IgD-negative memory B cell (primary cell): ENCODE data around the gene NDUFA11. TPM values are rescaled to one million over a fixed set of nuclear protein-coding genes. Genes with fewer than 3 reads are reported as not detected.

Experiments
- H3K27ac Mint-ChIP-seq, 3 donors: one replicate each; pipeline ENCODE4 v1.8.0; 2020 to 2022; ENCODE audit warnings: mild to moderate bottlenecking in 3 of 3, mixed read lengths in 3 of 3, moderate library complexity in 1 of 3
- H3K27me3 Mint-ChIP-seq: one replicate; pipeline ENCODE4 v1.8.0; 2021; ENCODE audit warnings: mixed read lengths
- H3K36me3 Mint-ChIP-seq: one replicate; pipeline ENCODE4 v1.8.0; 2020; ENCODE audit warnings: mild to moderate bottlenecking, mixed read lengths
- H3K4me1 Mint-ChIP-seq, 3 donors: one replicate each; pipeline ENCODE4 v1.8.0; 2020 to 2022; ENCODE audit warnings: mixed read lengths in 3 of 3, mild to moderate bottlenecking in 1 of 3
- H3K4me3 Mint-ChIP-seq, 4 donors: one replicate each; pipeline ENCODE4 v1.8.0; 2020 to 2022; ENCODE audit warnings: mild to moderate bottlenecking in 4 of 4, mixed read lengths in 4 of 4, moderate library complexity in 3 of 4
- H3K9me3 Mint-ChIP-seq, 3 donors: one replicate each; pipeline ENCODE4 v1.8.0; 2020 to 2021; ENCODE audit warnings: mixed read lengths in 3 of 3, mild to moderate bottlenecking in 1 of 3
- polyA plus RNA-seq: library from polyadenylated mRNA; unstranded; fragments of 300-500 nt; fragmentation: Illumina TruSeq; gene quantifications from one replicate; pipeline ENCODE4 v1.2.3, GENCODE V29; 2021

The NDUFA11 gene
- polyA plus RNA-seq, 1 donor from 2014 or later: 371 TPM

- Mint-ChIP-seq H3K4me1 (peaks cover 0 to 2% (median 0%) of the 10 kb centered on the region in 3 donors), H3K36me3 (peaks cover 3% of the 10 kb centered on the region), H3K9me3 (no peaks in the 10 kb centered on the region), H3K4me3 (no peak overlapping the region), H3K27ac (no peak overlapping the region), H3K27me3 (no peaks in the 10 kb centered on the region)
Observed at GRCh38 chr19:5922161-5922545, 18.6 kb upstream of the NDUFA11 start.

DNA sequence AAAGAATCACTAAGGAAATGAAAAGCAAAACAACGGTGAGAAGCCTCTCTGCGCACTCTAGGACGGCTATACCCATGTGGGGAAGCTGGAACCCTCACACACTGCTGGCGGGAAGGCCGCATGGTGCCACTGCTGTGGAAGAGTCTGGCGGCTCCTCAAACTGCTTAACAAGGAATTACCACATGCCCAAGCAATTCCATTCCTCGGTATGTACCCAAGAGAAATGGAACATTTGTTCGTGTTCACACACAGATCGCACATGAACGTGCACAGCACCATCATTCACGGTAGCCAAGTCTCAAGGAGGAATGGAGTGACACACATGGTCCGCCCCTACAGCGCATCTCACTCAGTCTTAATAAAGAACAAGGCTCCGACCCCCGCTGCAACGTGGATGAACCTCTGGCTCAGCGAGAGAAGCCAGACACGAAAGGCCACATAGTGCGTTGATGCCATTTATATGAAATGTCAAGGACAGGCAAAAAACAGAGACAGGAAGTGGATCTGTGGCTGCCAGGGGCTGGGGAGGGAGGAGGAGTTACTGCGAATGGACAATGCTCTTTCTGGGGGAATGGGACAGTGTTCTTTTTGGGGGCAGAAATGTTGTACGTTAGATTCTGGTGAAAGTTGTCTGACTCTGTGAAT is 18.0 kb upstream of the NDUFA11 start:
- no peaks in the 10 kb centered on the region for H3K9me3 Mint-ChIP-seq
- peaks cover 3% of the 10 kb centered on the region for H3K36me3 Mint-ChIP-seq
- peaks cover 0 to 2% (median 0%) of the 10 kb centered on the region in 3 donors for H3K4me1 Mint-ChIP-seq
- no peak overlapping the region for H3K27ac Mint-ChIP-seq
- no peaks in the 10 kb centered on the region for H3K27me3 Mint-ChIP-seq
- no peak overlapping the region for H3K4me3 Mint-ChIP-seq

DNA sequence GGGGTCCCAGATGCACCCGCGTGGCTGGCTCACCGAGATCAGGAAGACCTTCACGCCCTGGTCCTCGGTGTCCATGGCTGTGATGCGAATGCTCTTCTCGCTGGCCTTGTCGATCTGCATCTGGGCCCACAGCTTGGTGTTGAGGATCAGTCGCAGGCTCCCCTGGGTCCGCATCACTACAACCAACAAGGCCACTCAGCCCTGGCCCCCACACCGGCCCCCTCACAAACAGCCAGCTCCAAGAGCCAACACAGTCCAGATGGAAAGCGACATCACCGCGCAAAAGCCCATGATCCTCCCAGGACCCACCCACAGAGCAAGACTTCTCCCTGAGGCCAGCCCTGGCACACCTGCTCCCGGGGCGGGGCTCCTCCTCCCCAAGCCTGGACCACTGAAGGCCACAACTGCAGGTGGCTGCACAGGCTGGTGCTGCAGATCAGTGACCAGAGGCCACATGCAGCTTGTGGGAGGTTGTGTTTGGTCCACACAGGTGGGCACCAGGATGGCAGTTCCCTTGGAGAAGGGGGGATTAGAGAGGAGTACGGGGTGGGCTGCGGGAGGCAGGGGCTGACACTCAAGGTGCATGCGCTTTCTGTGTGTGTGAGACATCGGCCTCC is 15.0 kb upstream of the NDUFA11 start:
- Mint-ChIP-seq H3K27me3 (no peaks in the 10 kb centered on the region), H3K4me1 (no peaks in the 10 kb centered on the region), H3K36me3 (peaks cover 3% of the 10 kb centered on the region), H3K9me3 (no peaks in the 10 kb centered on the region), H3K4me3 (no peak overlapping the region), H3K27ac (no peak overlapping the region)

GRCh38 chr19:5917431-5918107 is 14.0 kb upstream of the NDUFA11 start:
- Mint-ChIP-seq H3K9me3 (no peaks in the 10 kb centered on the region), H3K4me3 (no peak overlapping the region), H3K4me1 (no peaks in the 10 kb centered on the region), H3K27me3 (no peaks in the 10 kb centered on the region), H3K36me3 (peaks cover 3% of the 10 kb centered on the region), H3K27ac (no peak overlapping the region)

DNA sequence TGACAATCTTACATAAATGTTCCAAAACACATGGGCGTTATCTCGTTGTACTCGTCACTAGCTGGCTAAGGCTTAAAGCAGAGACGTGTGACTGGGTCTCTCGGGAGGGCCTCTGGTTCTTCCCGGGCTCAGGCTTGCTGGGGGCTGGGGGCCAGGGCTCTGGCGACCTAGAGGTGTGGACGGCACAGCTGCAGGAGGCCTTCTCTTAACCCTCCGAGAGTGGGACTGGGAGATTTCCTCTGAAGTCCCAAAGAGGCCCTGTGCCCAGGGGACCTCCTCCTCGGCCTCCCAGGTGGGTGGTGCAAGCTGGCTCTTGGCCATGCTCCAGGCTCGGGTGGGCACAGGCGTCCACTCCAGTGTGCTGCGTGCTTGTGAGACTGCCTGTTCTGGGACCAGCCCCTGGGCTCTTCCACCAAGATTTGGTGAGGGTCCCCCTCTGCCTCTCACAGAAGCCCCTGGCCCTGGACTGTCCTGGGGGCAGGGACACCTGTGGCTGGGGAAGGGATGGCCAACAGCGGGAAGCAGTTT is 12.7 kb upstream of the NDUFA11 start:
- Mint-ChIP-seq H3K36me3 (peaks cover 3% of the 10 kb centered on the region), H3K4me3 (no peak overlapping the region), H3K9me3 (no peaks in the 10 kb centered on the region), H3K27ac (no peak overlapping the region), H3K4me1 (no peaks in the 10 kb centered on the region), H3K27me3 (no peaks in the 10 kb centered on the region)

GRCh38 chr19:5915782-5916165 is 12.2 kb upstream of the NDUFA11 start:
- H3K9me3 Mint-ChIP-seq: no peaks in the 10 kb centered on the region
- H3K4me1 Mint-ChIP-seq: no peaks in the 10 kb centered on the region
- H3K27ac Mint-ChIP-seq: no peak overlapping the region

GRCh38 chr19:5914946-5915781 is 11.6 kb upstream of the NDUFA11 start:
- no peak overlapping the region for H3K4me3 Mint-ChIP-seq
- H3K27me3 Mint-ChIP-seq: no peaks in the 10 kb centered on the region
- H3K36me3 Mint-ChIP-seq: peaks cover 3% of the 10 kb centered on the region
- no peak overlapping the region for H3K27ac Mint-ChIP-seq
- no peaks in the 10 kb centered on the region for H3K4me1 Mint-ChIP-seq
- no peaks in the 10 kb centered on the region for H3K9me3 Mint-ChIP-seq

More at GRCh38 chr19:5915782-5916165, 12.2 kb upstream of the NDUFA11 start:
- Mint-ChIP-seq H3K27me3 (no peaks in the 10 kb centered on the region), H3K4me3 (no peak overlapping the region), H3K36me3 (peaks cover 3% of the 10 kb centered on the region)

DNA sequence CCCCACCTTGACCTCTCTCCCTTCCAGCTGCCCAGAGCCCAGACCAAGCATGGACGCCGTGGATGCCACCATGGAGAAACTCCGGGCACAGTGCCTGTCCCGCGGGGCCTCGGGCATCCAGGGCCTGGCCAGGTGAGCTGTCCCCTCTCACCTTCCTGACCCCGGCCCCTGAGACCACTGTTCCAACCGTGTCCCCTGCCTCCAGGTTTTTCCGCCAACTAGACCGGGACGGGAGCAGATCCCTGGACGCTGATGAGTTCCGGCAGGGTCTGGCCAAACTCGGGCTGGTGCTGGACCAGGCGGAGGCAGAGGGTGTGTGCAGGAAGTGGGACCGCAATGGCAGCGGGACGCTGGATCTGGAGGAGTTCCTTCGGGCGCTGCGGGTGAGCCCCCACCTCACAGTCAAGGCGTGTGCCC is 10.8 kb upstream of the NDUFA11 start:
- Mint-ChIP-seq H3K36me3 (peaks cover 3% of the 10 kb centered on the region), H3K4me3 (no peak overlapping the region), H3K27ac (no peak overlapping the region)

DNA sequence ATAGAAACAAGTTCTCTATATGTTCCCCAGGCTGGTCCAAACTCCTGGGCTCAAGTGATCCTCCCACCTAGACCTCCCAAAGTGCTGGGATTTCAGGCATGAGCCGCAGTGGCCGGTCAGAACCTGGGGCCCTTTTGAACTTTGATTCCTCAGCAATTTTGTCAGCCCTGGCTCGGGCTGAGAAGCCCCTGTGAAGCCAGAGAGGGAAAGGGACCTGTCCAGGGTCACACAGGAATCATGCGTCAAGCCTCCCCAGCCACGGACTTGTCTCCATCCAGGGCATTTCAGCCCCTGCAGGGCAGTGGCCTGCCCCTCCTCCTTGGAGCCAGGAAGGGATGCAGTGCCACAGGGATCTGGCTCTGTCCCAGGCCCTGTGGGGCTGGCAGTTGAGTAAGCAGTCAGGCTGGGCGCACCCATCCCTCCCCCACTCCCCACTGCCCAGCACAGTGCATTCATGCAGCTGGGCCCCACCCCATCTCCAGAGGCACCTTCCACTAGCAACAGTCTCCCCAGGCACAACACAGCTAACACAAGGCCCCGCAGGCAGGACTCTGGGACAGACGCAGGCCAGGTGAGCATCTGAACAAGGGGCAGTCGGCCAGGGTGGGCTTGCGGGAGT is 10.3 kb upstream of the NDUFA11 start, which contains the start of gene CAPS:
CAPS (plus strand) TSS at position 516 of the 619 bp plus-strand sequence. CDS start 153 bp downstream, outside the sequence.
- H3K4me1 Mint-ChIP-seq: no peaks in the 10 kb centered on the region
- H3K27ac Mint-ChIP-seq: peak within 1 kb of the TSS in 1 of 3 donors; percentile 28
- H3K27me3 Mint-ChIP-seq: no peaks in the 10 kb centered on the region
- peaks cover 3% of the 10 kb centered on the region for H3K36me3 Mint-ChIP-seq
- no peaks in the 10 kb centered on the region for H3K9me3 Mint-ChIP-seq
- H3K4me3 Mint-ChIP-seq: no peak within 1 kb of the TSS

More for the DNA sequence above, 10.8 kb upstream of the NDUFA11 start:
- no peaks in the 10 kb centered on the region for H3K4me1 Mint-ChIP-seq
- no peaks in the 10 kb centered on the region for H3K27me3 Mint-ChIP-seq
- no peaks in the 10 kb centered on the region for H3K9me3 Mint-ChIP-seq

DNA sequence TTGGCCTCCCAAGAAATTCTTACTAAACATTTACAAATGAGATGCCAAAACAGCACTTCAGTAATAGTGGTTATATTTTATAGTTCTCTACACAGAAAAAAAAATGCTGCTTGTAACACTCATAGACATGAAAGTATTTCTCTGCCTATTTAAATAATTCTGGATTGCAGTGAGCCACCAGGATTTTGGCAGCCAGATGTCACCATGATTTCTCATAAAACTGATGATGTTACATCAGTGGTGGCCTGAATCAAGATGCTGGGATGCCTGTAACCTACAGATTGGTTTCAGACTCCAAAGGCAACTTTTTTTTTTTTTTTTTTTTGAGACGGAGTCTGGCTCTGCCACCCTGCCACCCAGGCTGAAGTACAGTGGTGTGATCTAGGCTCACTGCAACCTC is 7.8 kb upstream of the NDUFA11 start:
- Mint-ChIP-seq H3K36me3 (no peaks in the 10 kb centered on the region), H3K4me1 (peaks cover 0 to 7% (median 3%) of the 10 kb centered on the region in 3 donors), H3K9me3 (no peaks in the 10 kb centered on the region), H3K27ac (no peak overlapping the region), H3K4me3 (no peak overlapping the region), H3K27me3 (no peaks in the 10 kb centered on the region)

DNA sequence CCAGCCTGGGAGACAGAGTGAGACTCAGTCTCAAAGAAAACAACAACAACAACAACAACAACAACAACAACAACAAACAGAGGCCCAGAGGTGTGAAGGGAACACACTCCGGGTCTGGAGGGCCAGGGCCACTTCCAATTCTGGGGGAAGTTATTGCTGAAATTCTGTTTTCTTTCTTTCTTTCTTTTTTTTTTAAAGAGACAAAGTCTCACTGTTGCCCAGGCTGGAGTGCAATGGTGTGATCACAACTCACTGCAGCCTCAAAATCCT is 7.0 kb upstream of the NDUFA11 start:
- peaks cover 0 to 9% (median 5%) of the 10 kb centered on the region in 3 donors for H3K4me1 Mint-ChIP-seq
- peak overlapping the region in 1 of 3 donors; percentile 62 for H3K27ac Mint-ChIP-seq
- no peak overlapping the region for H3K4me3 Mint-ChIP-seq
- H3K9me3 Mint-ChIP-seq: no peaks in the 10 kb centered on the region
- H3K36me3 Mint-ChIP-seq: no peaks in the 10 kb centered on the region
- H3K27me3 Mint-ChIP-seq: no peaks in the 10 kb centered on the region

DNA sequence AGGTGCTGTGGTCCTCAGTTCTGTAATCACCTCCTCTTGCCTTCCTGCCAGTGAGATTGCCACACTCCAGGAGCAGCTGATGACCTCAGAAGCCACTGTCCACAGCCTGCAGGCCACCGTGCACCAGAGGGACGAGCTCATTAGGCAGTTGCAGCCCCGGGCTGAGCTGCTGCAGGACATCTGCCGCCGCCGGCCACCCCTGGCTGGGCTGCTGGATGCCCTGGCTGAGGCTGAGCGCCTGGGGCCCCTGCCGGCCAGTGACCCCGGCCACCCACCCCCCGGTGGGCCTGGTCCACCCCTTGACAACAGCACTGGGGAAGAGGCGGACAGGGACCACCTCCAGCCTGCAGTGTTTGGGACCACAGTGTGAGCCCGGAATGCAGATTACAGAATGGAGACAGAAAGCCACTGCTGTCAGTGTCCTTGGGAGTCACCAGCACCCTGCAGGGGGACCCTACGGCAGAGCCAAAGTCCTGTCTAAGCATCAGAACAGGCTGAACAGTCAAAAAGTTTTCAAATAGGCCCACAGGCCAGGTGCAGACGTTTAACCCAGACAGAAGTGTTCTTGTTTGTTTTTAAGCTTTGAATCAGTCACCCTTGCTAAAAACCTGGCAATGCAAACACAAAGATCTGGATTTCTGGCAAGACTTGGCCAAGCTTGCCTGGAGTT is 5.3 kb upstream of the NDUFA11 start:
- H3K27me3 Mint-ChIP-seq: no peaks in the 10 kb centered on the region
- H3K4me1 Mint-ChIP-seq: peaks cover 0 to 9% (median 9%) of the 10 kb centered on the region in 3 donors
- no peak overlapping the region for H3K27ac Mint-ChIP-seq
- no peak overlapping the region for H3K4me3 Mint-ChIP-seq
- H3K36me3 Mint-ChIP-seq: no peaks in the 10 kb centered on the region
- no peaks in the 10 kb centered on the region for H3K9me3 Mint-ChIP-seq

- peak overlapping the region in 3 of 4 donors; percentile 45 to 70 (median 66) for H3K4me3 Mint-ChIP-seq
- H3K4me1 Mint-ChIP-seq: peaks cover 0 to 15% (median 14%) of the 10 kb centered on the region in 3 donors
- H3K9me3 Mint-ChIP-seq: no peaks in the 10 kb centered on the region
- H3K36me3 Mint-ChIP-seq: no peaks in the 10 kb centered on the region
- no peaks in the 10 kb centered on the region for H3K27me3 Mint-ChIP-seq
- peak overlapping the region in 1 of 3 donors; percentile 86 for H3K27ac Mint-ChIP-seq
Observed at GRCh38 chr19:5907241-5907640, 3.7 kb upstream of the NDUFA11 start.
